Activated CD8-positive, alpha-beta memory T cell treated with anti-CD3 and anti-CD28 coated beads, Interleukin-2, amount 50 U/mL, for 4 hours (primary cell): ENCODE results near the gene P2RY6.
"Not testable (repeated sequence)": the region's sequence is repeated elsewhere in the genome, so short reads cannot be mapped to it uniquely, and the experiment has no call there.

Experiments
- DNase-seq: peaks from one replicate; pipeline ENCODE4 v3.0.0-alpha.2; 2020

P2RY6 gene, protein sequence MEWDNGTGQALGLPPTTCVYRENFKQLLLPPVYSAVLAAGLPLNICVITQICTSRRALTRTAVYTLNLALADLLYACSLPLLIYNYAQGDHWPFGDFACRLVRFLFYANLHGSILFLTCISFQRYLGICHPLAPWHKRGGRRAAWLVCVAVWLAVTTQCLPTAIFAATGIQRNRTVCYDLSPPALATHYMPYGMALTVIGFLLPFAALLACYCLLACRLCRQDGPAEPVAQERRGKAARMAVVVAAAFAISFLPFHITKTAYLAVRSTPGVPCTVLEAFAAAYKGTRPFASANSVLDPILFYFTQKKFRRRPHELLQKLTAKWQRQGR

DNA sequence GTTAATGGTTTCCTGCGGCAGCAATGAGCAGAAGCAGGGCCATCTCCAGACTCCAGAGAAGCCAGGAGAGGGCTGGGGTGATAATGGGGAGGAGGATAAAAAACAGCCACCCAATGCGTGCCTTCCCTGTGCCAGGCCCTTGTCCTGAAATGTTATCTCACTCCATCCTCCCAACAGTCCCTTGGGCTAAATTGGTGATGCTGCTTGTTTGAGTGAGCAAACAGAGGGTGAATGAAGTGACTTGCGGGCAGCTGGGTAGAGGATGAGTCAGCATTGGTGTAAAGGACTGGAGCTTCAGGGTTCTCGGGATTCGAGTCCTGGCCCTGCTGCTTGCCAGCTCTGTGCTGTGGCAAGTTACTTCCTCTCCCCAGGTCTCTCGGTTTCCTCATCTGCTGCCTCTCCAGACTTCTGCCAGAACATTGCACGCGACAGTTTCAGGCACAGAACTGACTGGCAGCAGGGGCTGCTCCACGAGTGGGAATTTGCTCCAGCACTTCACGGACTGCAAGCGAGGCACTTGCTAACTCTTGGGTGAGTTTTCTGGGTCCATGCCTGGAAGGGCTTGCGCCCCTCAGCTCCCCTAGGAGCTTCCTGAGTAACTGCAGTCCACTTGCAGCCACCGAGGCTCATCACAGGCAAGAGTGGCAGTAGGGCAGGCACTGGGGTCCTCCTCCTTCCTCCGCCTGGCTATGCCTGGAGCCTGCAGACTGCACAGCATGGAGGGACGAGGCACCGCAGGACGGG lies at the start of gene P2RY6:
TSS of gene P2RY6 (plus strand) at position 403 of the 744 bp plus-strand sequence. CDS start 24,181 bp downstream, outside the sequence.
- DNase-seq = no peak

DNA sequence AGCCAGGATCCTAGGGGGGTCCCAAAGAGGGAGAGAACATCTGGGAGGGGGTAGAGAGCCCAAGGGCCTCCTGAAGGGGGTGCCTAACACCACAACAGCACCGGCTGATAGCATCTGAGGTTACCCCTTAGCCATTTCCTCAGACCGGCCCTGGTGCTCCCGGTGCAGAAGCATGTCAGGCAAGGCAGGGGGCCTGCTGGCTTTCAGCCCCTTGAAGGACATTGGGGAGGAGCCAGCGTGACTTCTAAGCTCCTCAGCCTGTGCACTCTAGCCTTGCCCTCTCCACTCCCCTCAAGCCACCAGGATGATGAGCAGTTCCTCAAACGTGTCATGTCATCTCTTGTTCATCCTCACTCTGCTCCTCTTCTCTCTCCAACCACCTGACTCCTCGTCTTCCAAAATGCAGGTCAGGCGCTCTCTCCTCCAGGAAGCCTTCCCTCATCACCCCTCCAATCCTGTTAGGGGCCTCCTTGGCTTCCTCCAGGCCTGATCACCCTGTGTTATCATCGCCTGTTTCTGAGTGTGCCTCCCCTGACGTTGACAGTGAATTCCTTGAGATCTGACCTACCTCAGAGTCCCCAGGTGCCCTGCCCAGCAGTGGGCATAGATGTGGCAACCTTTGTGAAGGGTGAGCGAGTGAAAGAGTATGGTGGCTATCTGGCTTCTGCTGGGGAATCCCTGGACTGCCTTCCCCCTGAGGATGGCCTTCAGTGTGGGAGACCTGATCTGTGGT lies 48.0 kb upstream of the P2RY6 start:
- DNase-seq = no peak

- no peak for DNase-seq
Observed at GRCh38 chr11:73225001-73225686, 47.0 kb upstream of the P2RY6 start.

DNA sequence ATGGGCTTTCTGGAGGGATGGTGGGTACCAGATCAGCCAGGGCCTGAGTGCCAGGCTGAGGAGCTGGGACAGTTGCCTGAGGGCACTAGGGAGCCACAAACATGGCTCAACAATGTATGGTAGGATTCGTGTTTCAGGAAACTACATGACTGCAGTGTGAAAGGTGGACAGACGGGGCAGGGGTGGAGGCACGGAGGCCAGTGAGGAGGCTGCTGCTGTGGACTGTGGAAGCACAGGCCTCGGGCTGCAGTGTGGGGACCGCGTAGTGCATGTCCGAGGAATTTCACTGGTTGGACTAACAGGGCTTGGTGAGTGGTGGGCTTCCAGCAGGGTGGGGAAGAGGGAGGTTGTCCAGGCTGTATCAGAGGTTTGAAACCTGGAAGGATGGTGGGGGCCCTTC lies 46.3 kb upstream of the P2RY6 start:
- no peak for DNase-seq

DNA sequence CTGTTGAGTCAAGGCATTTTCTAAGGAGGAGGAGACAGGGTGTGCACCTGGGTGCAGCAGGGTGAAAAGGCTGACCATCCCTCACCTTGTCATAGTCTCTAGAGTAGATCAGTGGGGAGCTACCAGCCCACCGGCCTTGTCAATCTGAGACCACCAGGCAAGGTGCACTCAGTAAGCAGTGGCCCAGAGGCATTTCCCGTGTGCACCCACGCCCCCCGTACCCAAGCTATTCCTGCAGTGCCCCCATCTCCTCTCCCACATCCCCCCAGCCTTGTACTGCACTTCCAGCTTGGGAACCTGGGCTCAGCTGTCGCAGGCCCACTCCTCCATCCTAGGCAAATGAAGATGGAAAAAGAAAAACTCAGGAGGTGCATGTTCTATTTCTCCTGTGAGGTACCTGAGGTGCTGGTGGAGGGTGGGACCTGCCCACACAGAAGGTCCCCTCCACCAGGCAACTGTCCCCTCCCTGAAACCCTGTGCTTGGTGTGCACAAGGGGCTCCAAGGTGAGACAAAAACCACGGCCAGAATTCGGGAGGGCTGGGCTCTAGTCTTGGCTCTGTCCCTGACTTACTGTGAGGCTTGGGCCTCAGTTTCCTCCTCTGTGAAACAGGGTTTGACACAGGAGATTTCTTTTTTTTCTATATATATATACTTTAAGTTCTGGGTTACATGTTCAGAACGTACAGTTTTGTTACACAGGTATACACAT lies 45.7 kb upstream of the P2RY6 start:
- no peak for DNase-seq

- DNase-seq = no peak
Observed at GRCh38 chr11:73227571-73228211, 44.4 kb upstream of the P2RY6 start.

- DNase-seq = no peak
Observed at GRCh38 chr11:73228268-73229134, 43.6 kb upstream of the P2RY6 start.

DNA sequence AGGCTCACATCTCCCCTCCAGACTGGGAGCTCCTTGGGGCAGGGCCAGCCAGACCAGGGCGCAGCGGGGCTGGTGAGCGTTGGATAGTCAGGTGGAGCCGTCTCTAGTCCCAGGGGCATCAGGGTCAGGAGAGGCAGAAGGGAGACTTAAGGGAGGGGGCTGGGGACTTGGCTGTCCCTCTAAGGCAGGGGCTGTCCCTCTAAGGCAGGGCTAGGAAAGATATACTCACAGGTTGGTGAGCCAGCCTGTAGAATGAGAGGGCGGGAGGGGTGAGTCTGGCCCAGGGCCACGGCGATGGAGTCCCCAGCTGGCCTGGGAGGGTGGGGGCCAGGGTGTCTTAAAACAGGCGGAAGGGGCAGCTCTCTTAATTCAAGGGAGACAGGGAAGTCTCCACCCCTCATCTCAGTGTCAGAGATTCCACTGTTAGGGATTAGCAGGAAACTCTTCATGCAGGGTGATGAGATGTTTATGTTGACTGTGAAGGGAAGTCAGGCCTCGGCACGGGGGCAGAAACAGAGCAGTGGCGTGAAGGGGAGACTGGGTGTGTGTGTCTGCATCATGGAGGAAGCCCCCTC lies 42.7 kb upstream of the P2RY6 start:
- DNase-seq = no peak

DNA sequence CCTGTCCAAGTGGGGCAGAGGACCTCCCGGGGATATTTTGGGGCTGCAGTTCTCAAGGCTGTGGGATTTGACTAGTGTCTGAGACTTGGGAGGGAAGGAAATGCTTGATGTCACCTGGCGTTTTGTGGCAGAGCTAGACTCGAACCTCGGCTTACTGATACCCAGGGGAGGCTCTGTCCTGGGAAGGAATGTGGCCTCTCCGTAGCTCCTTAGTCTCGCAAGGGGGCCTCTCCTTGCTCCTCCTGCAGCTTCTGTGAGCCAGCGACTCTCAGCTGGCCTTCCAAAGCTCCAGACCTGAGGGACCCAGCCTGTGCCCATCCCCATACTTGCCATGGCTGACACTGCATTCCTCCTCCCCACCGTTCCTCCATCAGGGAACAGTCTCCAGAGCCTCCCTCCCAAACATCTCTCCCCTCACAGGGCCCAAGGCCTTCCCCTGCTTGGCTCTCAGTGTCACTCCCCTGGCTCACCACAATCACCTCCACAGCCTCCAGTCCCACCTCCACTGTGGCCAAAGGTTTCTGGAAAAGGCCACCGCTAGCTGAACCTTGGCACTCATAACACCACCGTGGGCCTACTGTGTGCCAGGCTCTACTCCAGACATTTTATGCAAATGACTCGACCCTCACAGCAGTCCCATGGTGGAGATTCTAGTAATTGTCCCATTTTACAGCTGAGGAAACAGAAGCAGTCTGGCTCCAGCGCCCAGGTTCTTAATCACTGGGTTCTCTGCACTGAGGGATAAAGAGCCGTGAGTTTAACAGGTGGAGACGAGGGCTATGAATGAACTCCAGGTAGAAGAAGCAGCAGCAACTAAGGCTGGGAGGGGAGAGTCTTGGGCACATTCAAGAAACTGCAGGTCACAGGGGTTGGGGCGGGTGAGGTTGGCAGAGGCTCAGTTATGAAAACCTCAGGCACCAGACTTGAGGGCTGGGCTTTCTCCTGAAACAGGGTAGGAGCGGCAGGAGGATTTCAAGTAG lies 42.0 kb upstream of the P2RY6 start:
- DNase-seq = no peak

DNA sequence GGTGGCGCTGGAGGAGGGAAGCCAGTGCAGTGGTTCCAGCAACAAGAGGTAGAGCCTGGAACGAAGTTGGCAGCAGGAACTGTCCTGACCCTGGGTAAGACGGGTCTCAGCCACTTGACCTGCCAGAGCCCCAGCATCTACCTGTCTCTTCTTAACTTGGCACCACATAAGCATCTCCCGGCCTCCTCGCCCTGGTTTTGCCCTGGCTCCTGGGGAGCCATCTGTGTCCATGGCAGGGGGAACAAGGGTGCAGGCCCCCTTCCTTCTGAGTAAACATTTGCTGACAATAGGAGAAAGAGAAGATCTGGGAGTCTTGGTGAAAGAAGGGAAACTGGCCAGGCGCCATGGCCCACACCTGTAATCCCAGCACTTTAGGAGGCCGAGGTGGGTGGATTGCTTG lies 41.2 kb upstream of the P2RY6 start:
- no peak for DNase-seq

- not testable (repeated sequence) for DNase-seq
Observed at GRCh38 chr11:73232487-73232886, 39.7 kb upstream of the P2RY6 start.

DNA sequence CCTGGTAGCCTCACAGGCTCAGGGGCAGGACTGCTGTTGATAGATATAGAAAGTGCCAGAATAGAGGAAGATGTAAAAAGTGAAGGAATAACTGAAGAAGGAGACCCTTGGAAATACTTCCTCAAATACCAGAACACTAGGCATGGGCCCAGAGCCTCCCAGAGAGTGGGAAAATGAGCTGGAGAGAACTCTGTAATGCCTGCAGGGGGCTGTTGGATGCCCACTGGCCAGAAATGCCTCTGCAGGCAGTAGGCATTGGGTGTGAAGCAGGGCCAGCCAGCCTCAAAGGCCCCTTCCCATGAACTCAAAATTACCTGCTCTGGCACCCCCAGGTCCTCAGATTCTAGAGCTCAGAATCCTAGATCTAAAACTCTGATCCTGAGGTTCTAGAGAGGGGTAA lies 38.9 kb upstream of the P2RY6 start:
- no peak for DNase-seq

DNA sequence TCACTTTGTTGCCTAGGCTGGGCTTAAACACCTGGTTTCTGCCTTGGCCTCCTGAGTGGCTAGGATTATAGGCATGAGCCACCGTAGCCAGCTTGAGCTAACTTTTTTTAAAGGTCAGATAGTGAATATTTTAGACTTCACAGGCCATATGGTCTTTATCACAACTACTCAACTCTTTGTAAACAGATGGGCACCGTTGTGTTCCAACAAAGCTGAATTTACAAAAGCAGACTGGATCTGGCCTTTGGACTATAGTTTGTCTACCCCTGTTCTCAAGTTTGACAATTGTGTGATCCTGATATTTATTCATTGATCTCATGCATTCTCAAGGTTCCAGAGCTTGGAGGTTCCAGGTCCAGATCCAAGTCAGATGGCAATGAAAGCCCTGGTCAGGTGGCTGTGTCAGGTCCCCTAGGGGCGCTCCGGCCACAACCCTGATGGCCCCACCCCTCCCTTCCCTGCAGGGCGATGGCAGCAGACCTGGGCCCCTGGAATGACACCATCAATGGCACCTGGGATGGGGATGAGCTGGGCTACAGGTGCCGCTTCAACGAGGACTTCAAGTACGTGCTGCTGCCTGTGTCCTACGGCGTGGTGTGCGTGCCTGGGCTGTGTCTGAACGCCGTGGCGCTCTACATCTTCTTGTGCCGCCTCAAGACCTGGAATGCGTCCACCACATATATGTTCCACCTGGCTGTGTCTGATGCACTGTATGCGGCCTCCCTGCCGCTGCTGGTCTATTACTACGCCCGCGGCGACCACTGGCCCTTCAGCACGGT lies 38.3 kb upstream of the P2RY6 start:
- no peak for DNase-seq

DNA sequence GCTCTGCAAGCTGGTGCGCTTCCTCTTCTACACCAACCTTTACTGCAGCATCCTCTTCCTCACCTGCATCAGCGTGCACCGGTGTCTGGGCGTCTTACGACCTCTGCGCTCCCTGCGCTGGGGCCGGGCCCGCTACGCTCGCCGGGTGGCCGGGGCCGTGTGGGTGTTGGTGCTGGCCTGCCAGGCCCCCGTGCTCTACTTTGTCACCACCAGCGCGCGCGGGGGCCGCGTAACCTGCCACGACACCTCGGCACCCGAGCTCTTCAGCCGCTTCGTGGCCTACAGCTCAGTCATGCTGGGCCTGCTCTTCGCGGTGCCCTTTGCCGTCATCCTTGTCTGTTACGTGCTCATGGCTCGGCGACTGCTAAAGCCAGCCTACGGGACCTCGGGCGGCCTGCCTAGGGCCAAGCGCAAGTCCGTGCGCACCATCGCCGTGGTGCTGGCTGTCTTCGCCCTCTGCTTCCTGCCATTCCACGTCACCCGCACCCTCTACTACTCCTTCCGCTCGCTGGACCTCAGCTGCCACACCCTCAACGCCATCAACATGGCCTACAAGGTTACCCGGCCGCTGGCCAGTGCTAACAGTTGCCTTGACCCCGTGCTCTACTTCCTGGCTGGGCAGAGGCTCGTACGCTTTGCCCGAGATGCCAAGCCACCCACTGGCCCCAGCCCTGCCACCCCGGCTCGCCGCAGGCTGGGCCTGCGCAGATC lies 37.5 kb upstream of the P2RY6 start:
- no peak for DNase-seq

- DNase-seq = no peak
Observed at GRCh38 chr11:73235236-73235786, 36.8 kb upstream of the P2RY6 start.

DNA sequence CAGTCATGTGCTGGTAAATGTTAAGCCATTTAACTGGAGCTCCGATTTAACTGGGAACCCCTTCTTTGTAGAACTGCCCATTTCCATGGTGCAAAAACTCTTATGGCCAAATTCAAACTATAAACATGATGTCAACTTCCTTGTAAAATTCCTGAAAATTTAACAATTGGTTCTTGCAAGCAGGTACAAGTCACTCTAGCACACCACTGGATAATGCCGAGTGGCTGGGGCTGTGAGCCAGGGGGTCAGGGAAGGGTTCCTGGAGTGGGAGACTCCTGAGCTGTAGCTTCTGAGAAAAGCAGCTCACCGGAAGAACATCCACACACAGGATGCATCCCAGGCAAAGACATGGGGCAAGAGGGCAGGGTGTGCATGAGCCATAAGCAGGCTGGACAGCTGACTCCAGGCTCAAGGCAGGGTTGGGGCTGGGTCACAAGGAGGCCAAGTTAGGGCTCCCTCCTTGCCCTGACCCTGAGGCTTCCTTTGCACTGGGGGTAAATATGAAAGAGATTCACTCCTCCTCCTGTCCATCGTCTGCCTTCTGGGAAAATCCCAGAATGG lies 35.9 kb upstream of the P2RY6 start:
- no peak for DNase-seq

DNA sequence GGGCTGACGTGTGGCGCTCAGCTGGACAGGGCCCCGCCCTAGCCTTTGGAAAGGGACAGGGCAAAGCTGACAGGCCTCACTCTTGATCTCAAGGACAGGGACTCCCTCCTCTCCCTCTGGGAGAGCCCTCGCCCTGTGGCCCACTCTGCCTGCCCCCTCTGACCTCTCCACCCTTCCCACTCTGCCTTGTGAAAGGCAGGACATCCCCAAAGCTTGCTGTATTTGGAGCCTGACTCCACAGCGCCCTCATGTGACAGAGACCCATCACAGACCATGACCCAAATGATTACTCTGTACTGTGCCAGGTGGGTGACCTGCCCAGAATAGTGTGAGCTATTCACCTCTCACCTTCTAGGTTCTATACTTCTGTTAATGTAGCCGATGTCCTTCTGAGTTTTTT lies 35.3 kb upstream of the P2RY6 start:
- DNase-seq = no peak
